Right atrium auricular region (tissue), 2 donors: ENCODE measurements around the gene BRIX1. TPM values are rescaled to one million over a fixed set of nuclear protein-coding genes. Genes with fewer than 3 reads are reported as not detected.
"Not testable (repeated sequence)": the region's sequence is repeated elsewhere in the genome, so short reads cannot be mapped to it uniquely, and the experiment has no call there.

Experiments used
- DNase-seq: peaks from one replicate; pipeline ENCODE4 v3.0.0-alpha.2; 2019; ENCODE audit warnings: low spot score
- H3K27ac ChIP-seq, 2 donors: fragments of 200-600 bp; sonication (generic); 1 replicate in 1 of 2; 2 replicates in 1 of 2; pipeline ENCODE4 v1.5.1; 2016 to 2019
- H3K27me3 ChIP-seq, 2 donors: fragments of 200-600 bp; sonication (generic); one replicate each; pipeline versions ENCODE4 v1.5.1 to v1.6.0; 2017 to 2019
- H3K36me3 ChIP-seq: fragments of 200-600 bp; sonication (generic); one replicate; pipeline ENCODE4 v1.5.1; 2016
- H3K4me1 ChIP-seq, 2 donors: fragments of 200-600 bp; sonication (generic); one replicate each; pipeline versions ENCODE4 v1.5.1 to v1.6.0; 2017 to 2019
- H3K4me3 ChIP-seq, 2 donors: fragments of 200-600 bp; sonication (generic); 1 replicate in 1 of 2; 2 replicates in 1 of 2; pipeline ENCODE4 v1.5.1; 2017 to 2019; ENCODE audit warnings: mild to moderate bottlenecking in 1 of 2, moderate library complexity in 1 of 2
- H3K9me3 ChIP-seq, 2 donors: fragments of 200-600 bp; sonication (generic); one replicate each; pipeline ENCODE4 v1.5.1; 2019
- total RNA-seq, 2 donors: library from RNA; depleted of rRNA; stranded (reverse); fragments of >200 nt; gene quantifications; one replicate each; pipeline ENCODE4 v1.1.0, GENCODE V29; 2016
- TF ChIP-seq, protein P1 (sequence below), 2 donors: fragments of 200-600 bp; sonication (generic); IDR thresholded peaks; one replicate each; pipeline ENCODE4 v1.5.1; 2019; ENCODE audit warnings: antibody characterized with exemption in 2 of 2

Gene BRIX1
- total RNA-seq, 2 donors from 2014 or later = 8.4 to 11.7 TPM

DNA sequence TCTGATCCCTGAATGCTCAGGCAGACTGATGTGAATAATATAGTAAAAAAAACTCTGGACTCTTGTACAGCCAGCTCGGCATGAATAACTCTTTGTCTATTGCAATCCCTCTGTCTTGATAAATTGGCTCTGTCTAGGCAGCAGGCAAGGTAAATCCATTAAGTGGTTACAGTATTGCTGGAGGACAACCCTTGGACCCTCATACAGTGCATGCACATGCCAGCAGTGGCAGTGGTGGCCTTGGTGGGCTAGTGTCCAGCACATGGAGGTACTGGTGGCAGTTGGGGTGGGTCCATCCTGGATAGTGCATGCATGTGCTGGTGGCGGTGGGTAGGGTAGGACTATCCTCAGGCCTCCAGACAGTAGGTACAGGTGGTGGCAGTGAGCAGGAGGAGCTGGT is 52.7 kb downstream of the BRIX1 start:
- H3K27ac ChIP-seq = no peak overlapping the region
- TF ChIP-seq, protein P1, sequence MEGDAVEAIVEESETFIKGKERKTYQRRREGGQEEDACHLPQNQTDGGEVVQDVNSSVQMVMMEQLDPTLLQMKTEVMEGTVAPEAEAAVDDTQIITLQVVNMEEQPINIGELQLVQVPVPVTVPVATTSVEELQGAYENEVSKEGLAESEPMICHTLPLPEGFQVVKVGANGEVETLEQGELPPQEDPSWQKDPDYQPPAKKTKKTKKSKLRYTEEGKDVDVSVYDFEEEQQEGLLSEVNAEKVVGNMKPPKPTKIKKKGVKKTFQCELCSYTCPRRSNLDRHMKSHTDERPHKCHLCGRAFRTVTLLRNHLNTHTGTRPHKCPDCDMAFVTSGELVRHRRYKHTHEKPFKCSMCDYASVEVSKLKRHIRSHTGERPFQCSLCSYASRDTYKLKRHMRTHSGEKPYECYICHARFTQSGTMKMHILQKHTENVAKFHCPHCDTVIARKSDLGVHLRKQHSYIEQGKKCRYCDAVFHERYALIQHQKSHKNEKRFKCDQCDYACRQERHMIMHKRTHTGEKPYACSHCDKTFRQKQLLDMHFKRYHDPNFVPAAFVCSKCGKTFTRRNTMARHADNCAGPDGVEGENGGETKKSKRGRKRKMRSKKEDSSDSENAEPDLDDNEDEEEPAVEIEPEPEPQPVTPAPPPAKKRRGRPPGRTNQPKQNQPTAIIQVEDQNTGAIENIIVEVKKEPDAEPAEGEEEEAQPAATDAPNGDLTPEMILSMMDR (IDR thresholded peaks at IDR 0.05) = no peak
- no peaks in the 10 kb centered on the region for H3K4me1 ChIP-seq
- H3K9me3 ChIP-seq = no peaks in the 10 kb centered on the region
- no peak for DNase-seq
- H3K27me3 ChIP-seq = no peaks in the 10 kb centered on the region
- no peak overlapping the region for H3K4me3 ChIP-seq
- H3K36me3 ChIP-seq = no peaks in the 10 kb centered on the region

DNA sequence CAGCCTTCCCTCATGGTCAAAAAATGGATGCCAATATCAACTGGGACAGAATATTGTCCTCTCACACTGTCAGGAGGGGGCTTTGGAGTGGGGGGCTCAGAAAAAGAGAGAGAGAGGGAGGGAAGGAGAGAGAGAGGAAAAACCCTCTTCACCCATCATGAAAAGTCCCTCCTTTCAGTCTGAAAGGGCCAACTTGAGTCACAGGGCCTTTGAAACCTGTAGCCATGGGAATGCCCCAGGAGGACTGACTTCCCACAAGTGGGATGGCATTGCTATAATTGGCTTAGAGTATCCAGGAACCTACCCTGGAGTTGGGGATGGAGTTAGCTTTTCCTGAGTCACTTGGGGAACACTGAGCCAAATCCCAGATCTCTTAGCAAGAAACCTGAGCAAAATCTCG is 55.0 kb downstream of the BRIX1 start:
- Histone ChIP-seq H3K4me1 (no peaks in the 10 kb centered on the region), H3K9me3 (no peaks in the 10 kb centered on the region), H3K27ac (no peak overlapping the region), H3K36me3 (no peaks in the 10 kb centered on the region), H3K27me3 (no peaks in the 10 kb centered on the region), H3K4me3 (no peak overlapping the region)
- no peak for DNase-seq
- TF ChIP-seq, protein P1 (IDR thresholded peaks at IDR 0.05) = no peak

DNA sequence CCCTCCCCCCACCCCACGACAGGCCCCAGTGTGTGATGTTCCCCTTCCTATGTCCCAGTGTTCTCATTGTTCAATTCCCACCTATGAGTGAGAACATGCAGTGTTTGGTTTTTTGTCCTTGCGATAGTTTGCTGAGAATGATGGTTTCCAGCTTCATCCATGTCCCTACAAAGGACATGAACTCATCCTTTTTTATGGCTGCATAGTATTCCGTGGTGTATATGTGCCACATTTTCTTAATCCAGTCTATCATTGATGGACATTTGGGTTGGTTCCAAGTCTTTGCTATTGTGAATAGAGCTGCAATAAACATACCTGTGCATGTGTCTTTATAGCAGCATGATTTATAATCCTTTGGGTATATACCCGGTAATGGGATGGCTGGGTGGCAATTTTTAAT is 56.1 kb downstream of the BRIX1 start:
- not testable (repeated sequence) for H3K4me3 ChIP-seq, H3K27ac ChIP-seq, H3K9me3 ChIP-seq, H3K36me3 ChIP-seq, DNase-seq, H3K27me3 ChIP-seq, H3K4me1 ChIP-seq

Other genes with a start within 250 kb of the BRIX1 start
- gene TTC23L, start 76.5 kb upstream of the BRIX1 start, total RNA-seq = under 1 TPM in 1 of 2 donors, not detected in 1; 0.28 TPM
- 10 to 100 TPM; 16.6 to 20.1 TPM for gene RAD1, start 207 bp upstream of the BRIX1 start, total RNA-seq
- 10 to 100 TPM; 39.1 to 50.8 TPM for gene DNAJC21, start 13.8 kb downstream of the BRIX1 start, total RNA-seq
- gene AGXT2, start 132.2 kb downstream of the BRIX1 start, total RNA-seq = not detected